IPS-15b (cell line): Measurements from ENCODE around the gene TMED5.

Source experiments
- H3K27me3 ChIP-seq: one replicate; pipeline ENCODE4 v1.6.1; 2013; ENCODE audit warnings: low read length; ENCODE audit not compliant: control insufficient read depth, insufficient read depth
- H3K36me3 ChIP-seq: one replicate; pipeline ENCODE4 v1.6.1; 2013; ENCODE audit warnings: low read length; ENCODE audit not compliant: control insufficient read depth, insufficient read depth
- H3K4me1 ChIP-seq: one replicate; pipeline ENCODE4 v1.6.1; 2013; ENCODE audit warnings: mild to moderate bottlenecking, low read length; ENCODE audit not compliant: control insufficient read depth, insufficient read depth
- H3K4me3 ChIP-seq: one replicate; pipeline ENCODE4 v1.5.1; 2013; ENCODE audit warnings: low read depth, low read length
- H3K9ac ChIP-seq: one replicate; pipeline ENCODE4 v1.6.1; 2013; ENCODE audit warnings: low read depth, mild to moderate bottlenecking, low read length
- H3K9me3 ChIP-seq: one replicate; pipeline ENCODE4 v1.6.1; 2013; ENCODE audit warnings: mild to moderate bottlenecking, low read length; ENCODE audit not compliant: control insufficient read depth, insufficient read depth

Gene TMED5

GRCh38 chr1:93143136-93143535 is 37.1 kb downstream of the TMED5 start:
- H3K4me1 ChIP-seq = no peaks in the 10 kb centered on the region
- H3K4me3 ChIP-seq = no peak overlapping the region
- H3K9me3 ChIP-seq = no peaks in the 10 kb centered on the region
- no peaks in the 10 kb centered on the region for H3K36me3 ChIP-seq
- no peak overlapping the region for H3K9ac ChIP-seq
- H3K27me3 ChIP-seq = no peaks in the 10 kb centered on the region

- no peaks in the 10 kb centered on the region for H3K27me3 ChIP-seq
- no peak overlapping the region for H3K9ac ChIP-seq
- H3K9me3 ChIP-seq = no peaks in the 10 kb centered on the region
- no peaks in the 10 kb centered on the region for H3K36me3 ChIP-seq
- no peak overlapping the region for H3K4me3 ChIP-seq
- no peaks in the 10 kb centered on the region for H3K4me1 ChIP-seq
Measured at GRCh38 chr1:93142161-93142560, 38.1 kb downstream of the TMED5 start.

- Histone ChIP-seq H3K36me3 (peaks cover 10% of the 10 kb centered on the region), H3K27me3 (no peaks in the 10 kb centered on the region), H3K9ac (no peak overlapping the region), H3K4me3 (no peak overlapping the region), H3K9me3 (no peaks in the 10 kb centered on the region), H3K4me1 (no peaks in the 10 kb centered on the region)
Measured at GRCh38 chr1:93140106-93140505, 40.1 kb downstream of the TMED5 start.

- H3K27me3 ChIP-seq = no peaks in the 10 kb centered on the region
- peaks cover 10% of the 10 kb centered on the region for H3K36me3 ChIP-seq
- no peaks in the 10 kb centered on the region for H3K4me1 ChIP-seq
Measured at GRCh38 chr1:93137604-93138292, 42.5 kb downstream of the TMED5 start.

GRCh38 chr1:93136445-93136844 is 43.8 kb downstream of the TMED5 start:
- H3K27me3 ChIP-seq = no peaks in the 10 kb centered on the region
- peaks cover 10% of the 10 kb centered on the region for H3K36me3 ChIP-seq
- H3K9me3 ChIP-seq = no peaks in the 10 kb centered on the region
- H3K9ac ChIP-seq = no peak overlapping the region
- no peak overlapping the region for H3K4me3 ChIP-seq
- no peaks in the 10 kb centered on the region for H3K4me1 ChIP-seq

More at GRCh38 chr1:93137604-93138292, 42.5 kb downstream of the TMED5 start:
- no peak overlapping the region for H3K4me3 ChIP-seq
- no peak overlapping the region for H3K9ac ChIP-seq
- H3K9me3 ChIP-seq = no peaks in the 10 kb centered on the region

- Histone ChIP-seq H3K9ac (no peak overlapping the region), H3K36me3 (peaks cover 10% of the 10 kb centered on the region), H3K4me1 (no peaks in the 10 kb centered on the region), H3K9me3 (no peaks in the 10 kb centered on the region), H3K27me3 (no peaks in the 10 kb centered on the region), H3K4me3 (no peak overlapping the region)
Measured at GRCh38 chr1:93132638-93133037, 47.6 kb downstream of the TMED5 start.

GRCh38 chr1:93129507-93130099 is 50.6 kb downstream of the TMED5 start:
- Histone ChIP-seq H3K27me3 (no peaks in the 10 kb centered on the region), H3K36me3 (no peaks in the 10 kb centered on the region)

GRCh38 chr1:93124556-93125355 is 55.5 kb downstream of the TMED5 start:
- H3K4me3 ChIP-seq = peak overlapping the region; percentile 19
- H3K27me3 ChIP-seq = no peaks in the 10 kb centered on the region
- no peaks in the 10 kb centered on the region for H3K36me3 ChIP-seq
- H3K9ac ChIP-seq = no peak overlapping the region
- peaks cover 18% of the 10 kb centered on the region for H3K4me1 ChIP-seq
- H3K9me3 ChIP-seq = no peaks in the 10 kb centered on the region

More at GRCh38 chr1:93129507-93130099, 50.6 kb downstream of the TMED5 start:
- Histone ChIP-seq H3K9ac (no peak overlapping the region), H3K4me1 (peaks cover 14% of the 10 kb centered on the region), H3K4me3 (no peak overlapping the region), H3K9me3 (no peaks in the 10 kb centered on the region)

- Histone ChIP-seq H3K27me3 (no peaks in the 10 kb centered on the region), H3K9ac (no peak overlapping the region), H3K4me3 (no peak overlapping the region), H3K4me1 (peaks cover 18% of the 10 kb centered on the region), H3K36me3 (no peaks in the 10 kb centered on the region), H3K9me3 (no peaks in the 10 kb centered on the region)
Measured at GRCh38 chr1:93123201-93123783, 56.9 kb downstream of the TMED5 start.

- Histone ChIP-seq H3K27me3 (no peaks in the 10 kb centered on the region), H3K4me1 (peaks cover 11% of the 10 kb centered on the region), H3K9ac (no peak overlapping the region), H3K9me3 (no peaks in the 10 kb centered on the region), H3K36me3 (peaks cover 3% of the 10 kb centered on the region), H3K4me3 (no peak overlapping the region)
Measured at GRCh38 chr1:93120614-93121013, 59.6 kb downstream of the TMED5 start.

GRCh38 chr1:93114391-93114790 is 65.8 kb downstream of the TMED5 start:
- no peak overlapping the region for H3K4me3 ChIP-seq
- no peaks in the 10 kb centered on the region for H3K9me3 ChIP-seq
- peaks cover 3% of the 10 kb centered on the region for H3K36me3 ChIP-seq
- peaks cover 15% of the 10 kb centered on the region for H3K4me1 ChIP-seq
- no peaks in the 10 kb centered on the region for H3K27me3 ChIP-seq
- no peak overlapping the region for H3K9ac ChIP-seq
